GM19238 (cell line): ENCODE measurements around the gene CNDP2.
"Not testable (repeated sequence)": the region's sequence is repeated elsewhere in the genome, so short reads cannot be mapped to it uniquely, and the experiment has no call there.

Source experiments
- DNase-seq: peaks from one replicate; pipeline ENCODE4 v3.0.0; 2011; ENCODE audit warnings: low spot score; ENCODE audit not compliant: insufficient read length

The CNDP2 gene

DNA sequence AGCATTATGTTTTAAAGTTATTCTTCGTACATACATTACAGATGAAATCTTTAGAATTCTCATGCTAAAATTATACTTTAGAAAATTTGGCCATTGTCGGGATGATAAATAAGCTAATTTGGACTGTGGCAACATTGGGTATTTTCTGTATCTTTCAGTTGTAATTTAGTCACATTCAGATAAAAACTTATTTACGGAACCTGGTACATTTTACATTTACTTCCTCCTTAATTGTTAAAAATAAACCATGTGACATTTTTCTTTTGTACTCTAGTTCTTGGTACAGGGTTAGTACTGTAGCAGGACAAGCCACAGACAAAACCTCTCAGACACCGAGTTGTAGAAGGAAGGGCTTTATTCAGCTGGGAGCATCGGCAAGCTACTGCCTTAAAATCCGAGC, 4.2 kb downstream of the CNDP2 start:
- no peak for DNase-seq

DNA sequence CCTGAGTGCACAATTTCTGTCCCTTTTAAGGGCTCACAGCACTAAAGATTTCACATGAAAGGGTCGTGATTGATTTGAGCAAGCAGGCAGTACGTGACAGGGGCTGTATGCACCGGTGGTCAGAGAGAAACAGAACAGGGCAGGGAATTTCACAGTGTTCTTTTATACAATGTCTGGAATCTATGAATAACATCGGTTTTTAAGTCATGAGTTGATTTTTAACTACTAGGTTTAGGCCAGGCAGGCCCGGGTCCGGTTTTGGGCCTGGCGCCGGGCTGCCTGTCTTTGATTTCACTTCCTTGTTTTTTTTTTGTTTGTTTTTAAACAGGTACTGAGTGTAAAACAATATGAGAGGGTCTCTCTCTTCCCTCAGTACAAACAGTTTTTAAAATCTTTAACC, 4.6 kb downstream of the CNDP2 start:
- DNase-seq: not testable (repeated sequence)

DNA sequence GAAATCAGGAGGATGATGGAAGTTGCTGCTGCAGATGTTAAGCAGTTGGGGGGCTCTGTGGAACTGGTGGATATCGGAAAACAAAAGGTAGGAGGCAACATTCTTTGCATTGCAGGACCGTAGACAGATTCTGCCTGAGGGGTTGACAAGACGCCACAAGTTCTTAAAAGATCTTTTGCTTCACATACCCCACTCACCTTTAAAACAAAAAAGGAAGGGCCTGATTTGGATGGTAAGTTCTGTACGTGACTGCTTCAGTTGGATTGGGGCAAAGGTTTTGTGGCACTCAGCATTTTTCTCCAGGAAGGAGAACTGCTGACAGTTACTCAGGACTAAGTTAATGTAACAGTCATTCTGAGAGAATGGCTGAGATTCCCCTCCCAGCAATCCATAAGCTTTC, 5.2 kb downstream of the CNDP2 start:
- DNase-seq: no peak

DNA sequence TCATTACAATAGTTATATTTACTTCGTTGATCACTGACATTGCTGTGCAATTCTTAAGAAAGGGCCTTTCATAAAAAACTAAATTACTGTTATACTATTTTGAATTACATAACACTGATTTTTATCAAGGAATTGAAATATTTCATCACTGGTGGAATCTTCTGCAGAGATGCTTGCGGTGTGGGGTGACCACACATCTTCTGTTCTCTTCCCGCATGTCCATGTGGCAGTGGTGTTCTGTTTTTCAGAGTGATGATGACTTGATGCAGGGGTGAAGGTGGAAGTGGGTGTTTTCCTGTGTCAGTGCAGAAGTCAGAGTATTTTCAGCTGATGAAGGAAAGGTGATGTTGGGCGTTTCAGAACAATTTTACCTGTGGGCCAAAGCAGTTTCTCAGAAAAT, 7.0 kb downstream of the CNDP2 start:
- DNase-seq: no peak

DNA sequence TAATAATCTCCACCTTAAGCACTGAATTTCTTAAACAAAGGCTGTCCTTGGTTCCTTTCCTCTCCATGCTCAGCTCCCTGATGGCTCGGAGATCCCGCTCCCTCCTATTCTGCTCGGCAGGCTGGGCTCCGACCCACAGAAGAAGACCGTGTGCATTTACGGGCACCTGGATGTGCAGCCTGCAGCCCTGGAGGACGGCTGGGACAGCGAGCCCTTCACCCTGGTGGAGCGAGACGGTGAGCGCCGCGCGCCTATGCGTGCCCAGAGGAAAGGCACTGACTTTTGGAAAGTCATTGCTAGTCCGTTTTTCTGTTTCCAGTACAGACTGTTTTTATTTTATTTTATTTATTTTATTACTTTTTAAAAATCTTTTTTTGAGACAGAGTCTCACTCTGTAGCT, 9.6 kb downstream of the CNDP2 start:
- no peak for DNase-seq

DNA sequence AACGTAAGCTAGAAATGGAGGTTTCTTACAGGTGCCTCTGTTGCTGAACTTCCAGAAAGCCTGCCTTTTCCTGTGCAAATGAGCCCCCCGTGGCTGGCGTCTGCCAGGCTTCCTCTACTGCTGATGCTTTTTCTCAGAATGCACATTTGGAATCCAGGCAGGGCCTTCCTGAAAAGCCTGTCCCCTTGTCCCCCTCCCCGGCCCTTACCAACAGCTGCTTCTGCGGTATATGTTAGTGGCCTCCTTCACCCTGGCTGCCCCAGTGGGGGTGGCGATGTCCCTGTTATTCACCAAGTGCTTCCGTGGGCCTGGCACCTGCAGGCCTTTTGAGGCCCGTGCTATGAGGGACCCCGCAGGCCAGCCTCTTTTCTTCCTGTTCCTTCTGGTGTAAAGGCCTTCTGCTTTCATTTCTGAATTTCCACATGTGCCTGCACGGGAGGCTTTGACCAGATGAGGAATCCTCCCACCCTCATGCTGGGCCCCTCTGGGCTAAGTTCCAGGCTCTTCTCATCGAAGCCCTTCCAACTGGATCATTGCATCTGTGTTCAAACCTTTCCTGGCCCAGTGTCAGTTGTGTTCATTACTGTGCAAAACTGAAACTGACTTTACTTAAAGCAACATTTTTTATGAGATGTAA, 10.4 kb downstream of the CNDP2 start:
- no peak for DNase-seq

DNA sequence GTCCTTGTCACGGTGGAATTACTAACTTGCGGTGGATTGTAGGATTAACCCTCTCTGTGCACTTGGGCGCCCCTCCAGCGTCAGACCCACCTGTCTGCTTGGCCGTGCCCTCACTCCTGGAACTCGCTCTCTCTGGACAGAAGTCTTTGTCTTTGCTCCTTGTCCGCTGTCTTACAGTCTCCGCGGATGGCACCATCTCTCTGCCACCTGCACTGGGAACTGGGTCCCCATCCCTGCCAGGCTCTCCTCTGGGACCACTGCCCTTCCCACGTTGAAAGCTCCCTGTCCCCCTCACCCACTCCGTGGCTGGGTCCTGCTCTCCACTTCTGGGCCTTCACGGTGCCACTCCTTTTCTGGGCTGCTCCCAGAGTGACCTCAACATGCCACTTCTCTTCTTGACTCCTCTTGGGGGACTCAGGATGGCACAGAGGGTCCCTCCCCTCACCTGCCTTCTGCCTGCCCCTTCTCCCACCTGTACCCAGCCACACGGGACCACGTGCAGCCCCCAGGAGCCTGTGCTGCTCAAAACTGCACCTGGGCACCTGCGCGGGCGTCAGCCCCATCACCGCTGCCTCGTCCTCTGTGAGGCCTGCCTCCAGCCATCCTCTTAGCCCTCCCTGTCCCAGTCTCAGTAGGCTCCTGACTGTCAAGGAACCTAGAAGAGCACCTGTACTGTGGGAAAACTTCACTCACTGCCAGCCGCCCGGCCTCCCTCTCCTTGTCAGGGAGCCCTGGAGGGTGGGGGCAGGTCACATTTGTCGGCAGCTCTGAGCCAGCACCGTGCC, 11.1 kb downstream of the CNDP2 start:
- no peak for DNase-seq

DNA sequence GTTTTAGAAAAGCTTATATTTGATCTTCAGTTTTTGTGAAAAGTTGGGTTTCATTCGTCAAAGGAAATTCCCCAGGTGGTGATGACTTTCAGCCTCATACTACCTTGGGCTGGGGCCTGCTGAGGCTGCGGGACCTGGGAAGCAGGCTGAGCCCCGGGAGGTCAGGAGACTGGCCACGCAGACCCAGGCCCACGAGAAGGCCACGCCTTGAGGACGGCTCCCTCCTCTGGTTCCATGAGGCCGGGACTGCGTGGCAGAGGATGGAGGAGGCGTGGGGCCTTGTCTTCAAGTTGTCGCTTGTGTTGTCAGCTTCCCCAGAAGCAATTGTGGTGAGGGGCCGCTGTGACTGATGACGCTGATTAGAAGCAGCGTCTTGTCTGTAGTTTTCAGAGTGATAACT, 11.8 kb downstream of the CNDP2 start:
- no peak for DNase-seq

DNA sequence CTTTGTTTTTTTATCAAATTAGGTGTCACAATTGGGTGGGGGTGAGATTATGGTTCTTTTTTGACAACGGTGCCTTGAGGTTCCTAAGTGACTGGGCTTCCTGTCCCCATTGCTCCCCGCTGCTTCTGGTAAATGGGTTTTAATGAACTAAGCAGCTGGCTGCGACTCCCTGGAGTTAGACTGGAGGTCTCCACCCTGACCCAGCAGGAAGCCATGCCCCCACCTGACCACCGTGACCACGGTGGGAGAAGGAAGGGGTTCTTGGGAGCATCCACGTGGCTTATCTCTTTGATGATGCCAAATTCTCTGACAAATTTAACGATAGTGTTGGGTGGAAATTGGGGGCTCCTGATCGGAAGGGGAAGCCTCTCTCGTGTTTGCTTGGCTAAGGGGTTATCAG, 12.2 kb downstream of the CNDP2 start:
- DNase-seq: no peak

DNA sequence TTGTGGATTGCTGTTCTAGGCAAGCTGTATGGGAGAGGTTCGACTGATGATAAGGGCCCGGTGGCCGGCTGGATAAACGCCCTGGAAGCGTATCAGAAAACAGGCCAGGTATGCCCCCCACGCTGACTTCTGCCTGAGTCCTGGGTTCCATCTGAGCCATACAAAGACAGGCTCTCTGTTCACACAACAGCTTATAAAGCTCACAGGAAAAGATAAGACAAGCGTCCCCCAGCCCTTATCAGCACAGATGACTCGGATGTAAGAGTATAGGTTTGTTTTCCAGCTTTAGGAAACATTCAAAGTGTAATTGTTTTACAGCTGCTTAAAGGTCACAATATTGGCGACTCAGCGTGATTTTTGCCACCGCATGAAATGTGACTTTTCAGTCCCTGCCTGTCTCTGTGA, 12.7 kb downstream of the CNDP2 start:
- no peak for DNase-seq

DNA sequence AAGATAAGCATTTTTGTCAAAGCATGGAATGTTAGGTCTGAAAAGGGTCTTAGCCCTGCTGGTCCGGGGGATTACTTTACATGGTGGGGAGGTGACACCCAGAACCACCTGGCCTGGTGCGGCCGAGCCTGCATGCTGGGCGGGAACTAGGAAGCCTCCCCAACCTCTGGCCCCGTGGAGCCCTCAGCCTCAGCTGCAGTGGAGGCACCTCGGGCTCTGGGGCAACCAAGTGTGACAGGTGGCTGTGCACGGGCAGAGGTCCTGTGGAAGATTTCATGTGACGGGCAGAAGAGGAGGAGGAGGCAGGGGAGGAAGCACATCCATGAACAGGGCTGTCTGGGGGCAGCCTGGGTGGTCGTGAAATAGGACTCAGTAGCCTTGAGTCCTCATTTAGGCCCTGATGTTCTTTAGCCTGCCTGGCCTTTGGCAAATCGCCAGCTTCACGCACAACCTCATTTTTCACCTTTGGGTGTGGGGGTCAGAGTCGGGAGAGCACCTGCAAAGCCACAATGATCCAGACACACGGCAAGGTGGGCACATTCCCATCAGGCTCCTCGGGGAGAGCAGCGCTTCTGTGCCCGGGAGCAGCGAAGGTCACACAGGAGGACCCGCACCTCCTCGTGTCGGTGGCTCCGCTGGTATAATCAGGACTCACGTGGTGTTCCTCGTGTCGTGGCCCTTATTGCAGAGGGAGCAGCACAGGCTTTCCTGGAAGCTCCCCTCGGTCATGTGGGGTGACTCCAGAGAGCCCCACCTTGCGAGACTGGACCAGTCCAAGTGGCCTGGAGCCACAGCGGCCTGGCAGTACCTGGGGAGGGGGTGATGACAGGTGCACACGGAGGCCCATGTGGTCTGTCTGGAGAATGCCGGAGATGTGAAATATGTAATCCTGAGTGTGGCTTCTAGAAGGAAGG, 13.9 kb downstream of the CNDP2 start:
- no peak for DNase-seq

DNA sequence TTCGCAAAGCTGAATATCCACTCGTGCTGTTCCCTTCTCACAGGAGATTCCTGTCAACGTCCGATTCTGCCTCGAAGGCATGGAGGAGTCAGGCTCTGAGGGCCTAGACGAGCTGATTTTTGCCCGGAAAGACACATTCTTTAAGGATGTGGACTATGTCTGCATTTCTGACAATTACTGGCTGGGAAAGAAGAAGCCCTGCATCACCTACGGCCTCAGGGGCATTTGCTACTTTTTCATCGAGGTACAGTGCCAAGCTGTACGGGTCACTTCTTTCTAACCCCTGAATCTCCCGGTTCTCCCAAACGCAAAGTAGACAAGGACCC, 14.6 kb downstream of the CNDP2 start:
- no peak for DNase-seq

DNA sequence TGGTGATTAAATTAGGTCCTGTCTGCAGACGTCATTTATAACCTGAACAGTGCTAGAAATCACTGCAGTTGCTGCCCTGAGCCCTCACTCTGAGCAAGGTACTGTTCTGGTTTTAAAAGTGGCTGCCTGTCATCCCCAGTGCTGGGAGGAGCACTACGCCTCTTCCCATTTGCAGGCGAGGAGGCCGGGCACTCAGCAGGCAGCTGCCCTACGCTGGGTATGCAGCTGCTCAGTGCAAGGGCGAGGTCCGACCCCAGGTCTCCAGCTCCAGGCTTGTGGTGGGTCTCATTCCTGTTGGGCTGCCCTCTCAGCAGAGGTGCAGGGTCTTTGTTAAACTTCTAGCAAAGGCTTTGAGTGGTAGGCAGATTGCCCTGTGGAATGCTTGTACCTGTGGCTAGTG, 15.7 kb downstream of the CNDP2 start:
- DNase-seq: no peak

DNA sequence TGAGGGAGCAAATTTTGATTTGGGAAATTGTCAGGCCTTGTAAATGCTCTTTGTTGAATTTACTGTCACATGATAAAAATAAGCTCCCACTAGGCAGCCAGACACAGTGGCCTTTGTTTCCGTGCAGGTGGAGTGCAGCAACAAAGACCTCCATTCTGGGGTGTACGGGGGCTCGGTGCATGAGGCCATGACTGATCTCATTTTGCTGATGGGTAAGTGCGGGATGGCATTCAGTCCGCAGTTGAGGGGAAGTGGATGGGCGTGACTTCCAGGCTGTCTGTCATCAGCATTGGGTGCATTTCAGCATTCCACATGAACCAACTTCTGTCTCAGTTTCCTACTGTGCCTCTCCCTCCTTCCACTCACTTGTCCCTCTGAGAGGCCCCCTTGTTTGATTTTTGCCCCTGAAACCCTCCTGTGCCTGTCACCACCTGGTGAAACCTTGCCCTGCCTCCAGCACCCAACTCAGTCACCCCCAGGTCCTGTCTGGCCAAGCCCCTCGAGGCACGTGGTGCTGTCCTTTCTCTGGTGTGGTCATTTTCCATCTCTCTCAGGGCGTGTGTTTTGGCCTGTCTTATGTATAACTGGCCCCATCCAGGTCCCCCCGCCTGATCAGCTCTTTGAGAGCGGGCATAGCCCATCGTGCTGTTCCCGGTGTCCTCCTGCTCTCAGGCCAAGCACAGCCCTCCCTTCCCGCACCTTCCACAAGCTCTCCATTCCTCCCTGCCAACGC, 16.3 kb downstream of the CNDP2 start:
- DNase-seq: no peak

DNA sequence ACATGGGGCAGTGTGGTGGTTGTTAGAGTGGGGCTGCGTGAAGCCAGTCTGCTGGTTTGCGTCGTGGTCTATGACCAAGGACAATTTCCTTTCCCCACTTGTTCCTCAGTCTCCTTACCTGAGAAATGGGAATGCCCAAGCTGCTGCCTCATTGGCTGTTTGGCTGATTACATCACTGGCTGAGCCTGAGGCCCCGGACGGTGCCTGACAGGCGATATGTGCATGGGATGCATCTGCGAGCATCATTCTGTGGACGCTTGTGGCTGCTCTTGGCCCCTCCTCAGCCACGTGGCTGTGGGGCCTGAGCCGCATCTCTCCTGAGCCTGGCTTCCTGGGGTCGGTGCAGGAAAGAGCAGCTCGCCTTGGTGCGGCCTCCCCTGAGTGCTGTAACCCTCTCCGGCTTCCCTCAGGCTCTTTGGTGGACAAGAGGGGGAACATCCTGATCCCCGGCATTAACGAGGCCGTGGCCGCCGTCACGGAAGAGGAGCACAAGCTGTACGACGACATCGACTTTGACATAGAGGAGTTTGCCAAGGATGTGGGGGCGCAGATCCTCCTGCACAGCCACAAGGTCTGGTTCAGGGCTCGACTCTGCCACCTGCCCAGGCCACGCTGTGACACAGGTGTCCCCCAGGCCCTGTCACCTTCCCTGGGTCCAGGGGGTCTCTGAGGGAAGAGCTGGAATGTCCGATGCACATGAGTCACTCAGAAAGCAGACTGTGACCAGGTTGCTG, 17.2 kb downstream of the CNDP2 start:
- no peak for DNase-seq

DNA sequence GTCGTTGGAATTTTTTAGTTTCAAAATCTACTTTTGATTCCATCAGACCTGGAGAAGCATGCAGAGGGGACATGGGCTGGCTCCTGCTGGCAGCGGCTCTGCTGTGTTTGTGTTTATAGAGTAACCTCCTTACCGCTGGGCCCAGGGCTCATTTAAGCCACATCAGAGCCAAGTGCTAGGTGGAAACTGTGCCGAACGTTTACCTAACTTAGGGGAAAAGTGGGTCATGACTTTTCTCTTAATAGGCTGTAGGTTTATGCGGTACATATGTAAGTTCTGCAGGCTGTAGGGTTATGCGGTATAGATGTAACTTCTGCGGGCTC, 17.7 kb downstream of the CNDP2 start:
- no peak for DNase-seq

DNA sequence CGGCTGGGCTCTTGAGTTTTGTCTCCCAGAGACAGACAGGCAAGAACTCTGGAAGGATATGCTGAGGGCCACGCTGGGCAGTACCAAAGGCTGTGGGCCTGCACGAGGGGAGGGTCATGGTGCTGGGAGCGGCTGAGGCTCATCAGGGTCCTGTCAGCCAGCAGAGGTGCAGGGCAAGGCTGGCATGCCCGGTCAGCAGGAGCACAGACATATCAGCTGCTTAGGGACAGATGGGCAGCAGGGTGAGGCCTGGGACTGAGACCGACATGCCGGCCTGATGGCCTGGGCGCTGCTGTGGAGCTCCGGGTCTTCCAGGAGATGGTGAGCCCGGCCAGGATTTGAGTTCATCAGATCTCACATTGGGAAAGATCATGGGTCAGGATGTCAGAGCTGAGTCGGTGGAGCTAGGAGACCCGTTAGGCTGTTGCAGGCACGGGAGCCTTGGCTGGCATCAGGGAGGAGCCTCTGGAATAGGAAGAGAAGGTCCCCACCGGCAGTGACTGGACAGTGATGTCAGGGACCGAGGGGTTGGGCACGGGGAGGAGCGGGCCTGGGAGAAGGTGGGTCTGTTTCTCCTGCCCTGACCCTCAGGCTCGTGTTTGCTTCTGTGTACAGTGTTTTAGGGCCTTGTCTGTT, 18.8 kb downstream of the CNDP2 start:
- DNase-seq: no peak

DNA sequence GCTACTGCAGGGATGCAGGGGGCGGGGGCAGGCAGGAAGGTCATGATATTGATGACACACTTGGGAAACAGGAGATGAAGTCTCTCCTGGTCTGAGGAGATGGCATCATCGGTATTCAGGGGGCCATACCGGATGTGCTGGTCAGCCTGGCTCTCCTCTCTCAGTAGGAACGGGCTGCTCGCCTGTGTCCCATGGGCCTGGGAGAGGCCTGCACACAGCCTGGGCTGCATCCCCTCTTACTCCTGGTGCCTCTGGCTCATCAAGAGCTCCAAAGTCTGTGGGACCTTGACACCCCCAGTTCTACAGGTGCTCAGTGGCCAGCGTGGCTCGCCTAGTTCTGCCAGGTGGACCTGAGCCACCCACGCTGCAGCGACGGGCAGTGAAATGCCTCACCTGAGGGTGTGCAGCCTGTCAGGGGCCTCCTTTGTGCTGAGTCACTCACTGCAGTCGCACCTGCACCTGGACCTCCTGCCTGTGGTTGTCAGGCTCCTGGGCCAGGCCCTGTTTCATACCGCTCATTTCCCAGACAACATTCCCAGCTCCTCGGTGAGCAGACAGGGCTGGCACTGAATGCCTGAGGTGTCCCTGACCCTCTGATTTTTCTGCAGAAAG, 19.6 kb downstream of the CNDP2 start:
- DNase-seq: no peak

DNA sequence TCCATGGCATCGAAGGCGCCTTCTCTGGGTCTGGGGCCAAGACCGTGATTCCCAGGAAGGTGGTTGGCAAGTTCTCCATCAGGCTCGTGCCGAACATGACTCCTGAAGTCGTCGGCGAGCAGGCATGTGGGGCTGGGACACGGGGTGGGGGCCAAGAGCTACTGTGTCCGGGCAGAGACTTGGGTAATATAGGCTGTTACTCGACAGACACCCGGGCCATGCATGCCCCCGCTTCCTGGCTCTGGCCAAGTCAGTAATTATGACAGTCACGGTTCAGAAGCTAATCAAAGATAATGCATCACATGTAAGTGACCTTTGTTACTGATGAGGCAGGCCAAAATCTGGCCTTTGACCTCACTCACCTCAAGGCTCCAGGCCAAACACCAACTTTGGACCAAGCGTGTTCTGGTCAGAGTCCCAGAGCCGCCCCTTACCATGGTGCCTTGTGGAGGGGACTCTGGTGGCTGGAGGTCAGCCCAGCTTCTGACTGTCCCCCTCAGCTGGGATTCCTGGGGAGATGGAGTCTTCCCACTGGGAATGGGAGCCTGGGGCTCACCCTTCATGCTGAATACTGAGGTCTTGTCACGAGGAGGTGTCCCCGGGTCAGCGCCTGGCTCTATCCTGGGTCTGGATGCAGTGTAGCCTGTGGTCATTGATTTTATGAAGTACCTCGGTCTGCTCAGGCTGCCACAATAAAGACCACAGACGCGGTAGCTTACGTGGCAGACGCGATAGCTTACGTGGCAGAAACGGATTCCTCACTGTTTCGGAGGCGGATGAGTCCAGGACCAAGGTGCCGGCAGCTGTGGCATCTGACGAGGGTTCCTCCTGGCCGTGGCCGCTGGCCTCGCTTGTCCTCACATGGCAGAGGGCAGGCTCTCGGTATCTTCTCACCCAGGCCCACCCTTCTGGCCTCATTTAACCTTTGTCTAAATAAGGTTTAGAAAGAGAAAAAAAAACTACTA, 20.4 kb downstream of the CNDP2 start:
- DNase-seq: no peak
